GM19452 (cell line): ENCODE measurements around the gene CRTC3.
A peak's percentile ranks its signal among the peaks of the same experiment; 100 is the strongest.

ENCODE experiments used
- ATAC-seq: cut with Tn5 transposase; IDR thresholded peaks from one replicate; pipeline ENCODE4 v1.9.1; 2021; ENCODE audit not compliant: unreplicated experiment

Gene CRTC3

DNA sequence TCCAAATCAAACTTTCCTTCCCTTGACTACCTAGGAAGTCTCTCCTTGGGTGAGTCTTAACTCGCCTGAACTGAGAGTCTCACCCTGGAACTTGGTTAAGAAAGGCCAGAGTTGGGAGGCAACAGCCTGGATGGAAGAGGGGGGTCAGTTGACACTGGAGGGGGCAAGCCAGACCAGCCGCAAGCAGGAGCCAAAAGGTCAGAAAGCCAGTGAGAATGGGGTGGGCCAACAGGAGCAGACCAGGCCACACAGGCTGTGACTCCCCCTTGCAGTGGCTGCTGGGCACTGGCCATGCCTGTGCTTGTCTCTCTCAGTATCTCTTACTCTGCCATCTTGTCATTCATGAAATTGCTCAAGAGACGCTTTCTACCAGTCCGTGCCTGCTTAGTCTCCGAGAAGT is 32.9 kb downstream of the CRTC3 start:
- ATAC-seq: no peak

DNA sequence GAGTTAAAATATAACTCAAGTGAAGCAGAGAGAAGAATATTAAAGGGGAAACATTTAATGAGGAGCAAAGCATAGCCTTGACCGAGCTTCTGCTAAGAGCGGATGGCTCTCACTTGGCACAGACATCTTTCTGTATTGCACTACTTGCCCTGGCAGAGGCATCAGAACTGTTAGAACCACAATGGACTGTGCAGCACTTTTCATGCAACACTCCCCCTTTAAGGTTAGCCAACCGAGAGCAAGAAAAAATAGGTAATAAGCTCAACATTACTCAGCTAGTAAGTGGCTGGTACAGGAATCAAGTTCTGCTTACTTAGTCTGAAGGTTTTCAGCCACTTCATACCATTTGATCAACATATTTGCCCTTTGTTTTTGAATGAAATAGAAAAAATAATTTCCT is 33.7 kb downstream of the CRTC3 start:
- no peak for ATAC-seq

DNA sequence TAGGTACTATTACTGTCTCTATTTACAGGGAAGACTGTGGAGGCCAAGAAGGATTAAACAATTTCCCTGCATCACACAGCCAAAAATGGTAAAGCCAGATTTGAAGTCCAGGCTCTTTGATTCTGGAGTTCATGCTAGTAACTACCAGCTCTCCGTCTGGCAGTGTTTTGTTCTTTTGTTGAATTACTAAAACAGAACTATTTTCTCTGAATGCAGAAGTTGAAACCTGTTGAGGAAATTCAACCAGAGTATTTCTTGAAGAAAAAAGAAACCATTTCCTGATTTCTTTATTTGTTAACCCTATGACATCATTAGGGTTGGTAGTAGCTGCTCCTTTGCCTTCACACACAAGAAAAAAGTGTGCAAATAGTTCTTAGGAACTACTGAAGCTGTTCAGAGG is 34.3 kb downstream of the CRTC3 start:
- no peak for ATAC-seq

DNA sequence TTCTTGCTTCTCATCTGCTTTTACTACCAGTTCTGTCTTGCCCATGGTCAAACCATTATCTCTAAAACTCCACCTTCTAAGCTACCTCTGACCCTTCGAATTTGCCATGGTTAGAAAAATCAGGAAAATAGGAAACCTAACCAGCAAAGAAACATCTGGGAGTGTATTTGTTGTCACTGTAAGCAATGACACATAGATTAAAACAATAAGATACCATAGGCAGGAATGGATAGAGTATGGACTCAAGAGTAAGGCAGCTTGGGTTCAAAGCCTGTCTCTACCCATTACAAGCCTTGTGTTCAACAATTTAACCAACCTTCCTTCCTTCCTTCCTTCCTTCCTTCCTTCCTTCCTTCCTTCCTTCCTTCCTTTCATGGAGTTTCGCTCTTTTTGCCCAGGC is 34.9 kb downstream of the CRTC3 start:
- ATAC-seq: no peak

DNA sequence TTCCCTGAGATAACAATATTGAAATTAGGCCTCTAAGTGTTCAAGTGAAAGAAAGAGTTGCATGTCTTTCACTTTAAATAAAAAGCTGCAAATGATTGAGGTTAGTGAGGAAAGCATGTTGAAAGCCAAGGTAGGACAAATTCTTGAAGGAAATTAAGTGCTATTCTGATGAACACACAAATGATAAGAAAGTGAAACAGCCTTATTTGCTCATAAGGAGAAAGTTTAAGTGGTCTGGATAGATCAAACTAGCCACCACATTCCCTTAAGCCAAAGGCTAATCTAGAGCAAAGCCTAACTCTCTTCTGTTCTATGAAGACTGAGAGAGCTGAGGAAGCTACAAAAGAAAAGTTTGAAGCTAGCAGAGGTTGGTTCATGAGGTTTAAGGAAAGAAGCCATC is 36.1 kb downstream of the CRTC3 start:
- no peak for ATAC-seq

DNA sequence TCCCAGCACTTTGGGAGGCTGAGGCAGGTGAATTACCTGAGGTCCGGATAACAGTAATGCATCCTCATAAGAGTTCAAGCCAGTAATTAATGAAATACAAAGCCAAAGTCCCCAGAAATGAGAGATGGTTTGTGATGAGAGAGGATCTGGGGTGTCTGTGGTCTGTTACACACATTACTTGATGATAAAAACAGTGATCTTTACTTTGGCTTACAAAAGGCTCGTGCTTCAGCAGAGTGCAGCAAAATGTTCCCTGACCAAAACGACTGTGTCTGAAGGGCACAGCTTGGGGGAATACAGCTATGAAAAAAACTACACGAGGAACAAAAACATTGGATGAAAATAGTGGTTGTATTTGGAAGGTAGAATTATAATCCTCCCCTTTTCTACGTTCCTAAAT is 40.9 kb downstream of the CRTC3 start:
- no peak for ATAC-seq

DNA sequence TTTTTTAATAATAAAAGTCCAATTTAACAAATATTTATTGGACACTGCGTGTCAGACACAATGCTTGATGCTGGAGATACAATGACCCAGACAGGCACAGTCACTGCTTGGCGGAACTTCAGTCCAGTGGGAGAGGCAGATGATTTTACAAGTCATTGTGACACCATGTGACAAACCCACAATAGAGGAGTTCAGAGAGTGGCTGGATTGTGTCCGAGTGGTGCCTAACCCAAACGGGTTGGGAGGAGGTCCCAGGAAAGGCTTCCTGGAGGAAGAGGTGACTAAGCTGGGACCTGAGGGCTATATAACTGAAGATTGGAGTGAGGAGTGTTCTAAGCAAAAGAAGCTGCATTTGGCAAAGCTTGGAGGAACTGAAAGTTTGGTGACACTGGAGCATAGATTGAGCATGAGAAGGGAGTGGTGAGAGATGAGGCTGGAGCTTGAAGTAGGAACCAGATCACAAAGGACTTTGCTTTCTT is 41.4 kb downstream of the CRTC3 start:
- ATAC-seq: peak; percentile 50

DNA sequence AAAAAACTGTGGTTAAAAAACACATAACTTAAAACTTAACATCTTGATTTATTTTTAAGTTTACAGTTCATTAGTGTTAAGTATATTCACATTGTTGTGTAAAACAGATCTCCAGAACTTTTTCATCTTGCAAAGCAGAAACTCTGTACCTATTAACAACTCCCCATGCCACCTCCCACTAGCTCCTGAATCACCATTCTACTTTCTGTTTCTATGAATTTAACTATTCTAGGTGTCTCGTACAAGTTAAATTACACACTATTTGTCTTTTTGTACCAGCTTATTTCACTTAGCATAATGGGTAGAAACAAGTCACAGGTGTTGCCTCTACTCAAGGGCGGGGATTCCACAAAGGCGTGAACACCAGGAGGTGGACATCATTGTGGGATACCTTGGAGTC is 43.2 kb downstream of the CRTC3 start:
- ATAC-seq: no peak

DNA sequence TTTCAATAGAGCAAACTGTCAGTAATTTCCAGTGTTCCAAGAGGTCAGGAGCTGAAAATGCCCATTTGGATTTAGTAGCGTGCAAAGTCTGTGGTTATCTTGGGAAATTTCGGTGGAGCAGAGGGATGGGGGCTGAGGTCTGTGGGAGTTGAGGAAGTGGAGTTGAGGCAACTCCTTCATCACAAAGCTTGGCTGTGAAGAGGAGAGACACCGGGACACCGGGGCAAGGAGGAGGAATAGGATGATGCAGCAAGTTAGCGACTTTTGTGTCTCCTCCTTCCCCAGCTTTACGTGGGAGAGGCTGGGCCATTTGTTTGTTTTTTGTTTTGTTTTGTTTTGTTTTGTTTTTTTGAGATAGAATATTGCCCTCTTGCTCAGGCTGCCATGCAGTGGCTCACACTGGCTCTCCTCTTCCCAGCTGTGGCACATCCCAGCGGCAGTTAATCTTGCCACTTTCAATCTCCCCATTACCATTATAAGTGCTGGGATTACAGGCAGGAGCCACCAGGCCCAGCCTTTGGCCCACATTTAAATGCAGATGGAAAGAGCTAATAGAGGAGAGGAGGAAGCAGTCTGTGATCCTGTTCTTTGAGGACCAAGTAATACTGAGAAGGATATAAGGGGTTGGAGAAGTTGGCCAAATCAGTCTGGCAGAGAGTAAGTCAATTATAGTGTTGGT is 47.1 kb downstream of the CRTC3 start:
- no peak for ATAC-seq

DNA sequence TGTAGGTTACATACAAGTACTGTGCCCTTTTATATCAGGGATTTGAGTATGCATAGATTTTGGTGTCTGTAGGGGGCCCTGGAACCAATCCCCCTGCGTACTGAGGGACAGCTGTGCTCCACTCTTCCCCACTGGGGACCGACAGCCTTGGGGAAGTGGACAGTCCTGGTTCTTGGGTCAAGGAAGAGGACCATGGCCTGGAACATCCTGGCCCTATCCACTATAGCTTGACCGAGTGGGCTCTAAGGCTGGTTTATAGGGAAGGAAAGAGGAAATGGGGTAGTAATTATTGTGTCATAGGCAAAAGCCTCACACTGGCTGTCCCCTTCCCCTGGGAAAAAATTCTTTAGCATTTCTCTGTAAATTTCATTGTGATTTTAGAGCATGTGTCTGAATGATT is 49.5 kb downstream of the CRTC3 start:
- ATAC-seq: no peak

DNA sequence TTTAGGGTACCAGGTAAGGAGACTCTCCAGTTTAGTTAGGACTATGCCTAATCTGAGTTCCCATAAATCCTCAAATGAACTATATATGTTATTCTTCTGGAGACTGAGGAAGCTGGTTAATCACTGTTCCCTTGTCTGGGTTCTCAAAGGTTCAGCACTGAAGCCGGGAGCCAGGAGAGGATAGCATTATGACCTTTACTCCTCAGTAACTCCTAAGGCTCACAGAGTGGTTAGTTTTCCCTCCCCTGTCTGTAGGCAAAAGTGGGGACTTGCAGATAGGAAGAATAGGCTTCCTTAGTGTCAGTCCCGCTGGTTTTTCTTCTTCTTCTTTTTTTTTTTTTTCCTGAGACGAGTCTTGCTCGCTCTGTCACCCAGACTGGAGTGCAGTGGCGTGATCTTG is 50.4 kb downstream of the CRTC3 start:
- no peak for ATAC-seq

DNA sequence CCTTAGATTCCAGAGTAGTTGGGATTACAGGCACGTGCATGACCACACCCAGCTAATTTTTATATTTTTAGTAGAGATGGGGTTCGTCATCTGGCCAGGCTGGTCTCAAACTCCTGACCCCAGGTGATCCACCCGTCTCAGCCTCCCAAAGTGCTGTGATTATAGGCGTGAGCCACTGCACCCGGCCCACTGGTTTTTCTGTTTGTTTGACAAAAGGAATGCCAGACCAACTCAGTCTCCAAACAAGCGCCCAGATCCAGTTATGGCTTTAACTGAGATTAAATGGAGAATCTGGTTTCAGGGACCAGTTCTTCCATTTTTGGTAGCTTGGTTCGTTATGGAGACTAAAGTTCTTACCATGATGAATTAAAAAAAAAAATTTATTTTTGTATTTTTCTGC is 50.8 kb downstream of the CRTC3 start:
- ATAC-seq: no peak

DNA sequence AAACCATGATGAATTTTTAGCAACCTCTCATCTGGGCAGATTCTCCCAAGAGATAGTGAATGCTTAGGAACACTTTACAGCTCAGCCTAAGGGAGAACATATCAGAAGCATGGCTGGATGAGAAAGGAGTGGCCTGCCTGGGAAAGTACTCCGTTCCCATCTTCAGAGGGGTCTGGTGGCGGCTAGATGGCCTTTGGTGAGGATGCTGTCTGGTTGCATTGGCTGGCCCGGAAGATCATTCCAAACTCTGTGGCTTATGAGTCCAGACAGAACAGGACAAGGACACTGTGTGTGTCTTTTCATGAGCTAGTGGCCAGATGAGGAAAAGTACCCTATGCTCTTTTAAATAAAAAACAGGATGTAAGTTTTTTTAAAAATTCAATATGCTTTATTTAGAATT is 51.2 kb downstream of the CRTC3 start:
- no peak for ATAC-seq

DNA sequence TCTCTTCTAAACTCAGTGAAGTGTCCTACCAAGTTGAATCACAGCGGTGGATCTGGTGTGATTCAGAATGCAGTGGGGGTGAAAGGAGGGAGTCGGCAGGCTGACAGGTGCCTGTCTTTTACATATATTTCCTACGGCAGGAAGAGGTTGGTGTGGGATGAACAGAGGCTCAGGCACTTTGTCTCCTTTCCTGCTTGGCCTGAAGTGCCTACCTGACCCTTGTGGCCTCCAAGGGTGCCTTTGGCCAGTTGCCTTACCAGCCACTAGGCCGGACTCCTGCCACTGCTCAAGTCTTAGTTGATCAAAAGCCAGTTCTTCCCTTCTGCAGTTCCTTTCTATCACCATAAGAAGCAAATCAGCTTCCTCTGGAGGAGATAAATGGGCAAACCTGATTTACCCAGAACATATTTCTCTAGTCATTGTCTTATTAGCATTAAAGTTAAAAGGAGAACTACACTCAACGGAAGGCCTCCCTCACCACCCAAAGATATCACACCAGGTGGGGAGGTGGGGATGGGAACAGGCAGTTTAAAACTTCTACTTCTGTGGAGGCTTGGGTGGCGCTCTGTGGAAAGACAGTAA is 52.1 kb downstream of the CRTC3 start:
- ATAC-seq: no peak

DNA sequence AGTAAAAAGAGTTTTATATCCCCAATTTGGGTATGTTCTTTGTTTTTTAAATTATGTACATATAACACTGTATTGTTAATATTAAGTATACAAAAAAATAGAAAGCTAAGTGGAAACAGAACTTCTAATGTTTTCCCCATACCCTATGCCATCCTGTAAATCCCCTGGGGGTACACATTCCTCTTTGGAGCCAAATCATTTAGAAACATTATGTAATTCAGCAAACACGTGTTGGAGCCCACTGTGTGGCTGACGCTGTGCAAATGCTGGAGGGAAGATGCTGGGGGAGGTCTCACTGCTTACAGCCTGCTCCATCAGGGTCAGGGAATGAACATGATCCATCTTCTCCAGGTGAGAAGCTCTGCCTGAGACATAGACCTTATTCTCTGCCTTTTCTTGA is 52.8 kb downstream of the CRTC3 start:
- ATAC-seq: no peak

DNA sequence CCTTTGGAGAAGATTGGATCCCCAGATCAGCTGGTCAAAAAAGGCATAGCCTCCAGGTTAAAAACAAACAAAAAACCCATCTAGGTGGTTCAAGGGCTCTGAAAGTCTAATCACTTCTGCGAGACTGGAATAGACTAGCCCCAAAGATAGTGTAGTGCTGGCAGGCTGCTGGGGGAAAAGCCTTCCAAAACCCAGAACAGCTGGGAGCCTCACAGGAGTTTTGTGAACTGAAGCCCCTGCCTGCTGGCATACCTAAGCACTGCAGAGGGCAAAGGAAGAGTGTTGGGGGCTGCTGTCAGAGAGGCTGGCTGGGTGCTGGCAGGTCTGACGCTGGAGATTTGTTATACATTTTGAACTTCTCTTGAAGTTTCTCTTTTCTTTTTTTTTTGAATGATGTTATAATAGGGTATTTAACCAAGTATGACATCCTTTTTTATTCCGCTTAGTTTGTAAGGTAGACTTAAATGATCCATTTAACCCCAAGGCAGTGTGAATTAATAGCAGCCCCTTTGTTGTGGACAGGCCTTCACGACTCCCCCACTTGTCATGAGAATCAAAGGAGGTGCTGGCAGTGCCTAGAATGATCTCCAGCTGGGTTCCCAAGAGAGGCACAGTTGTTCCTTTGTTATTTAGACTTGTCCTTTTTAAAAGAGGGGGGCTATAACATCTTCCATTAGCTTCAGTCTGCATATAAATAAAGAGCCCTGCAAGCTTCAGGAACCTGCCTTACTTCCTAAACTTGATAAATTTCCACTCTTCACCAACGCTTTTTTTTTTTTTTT is 53.9 kb downstream of the CRTC3 start:
- ATAC-seq: no peak

DNA sequence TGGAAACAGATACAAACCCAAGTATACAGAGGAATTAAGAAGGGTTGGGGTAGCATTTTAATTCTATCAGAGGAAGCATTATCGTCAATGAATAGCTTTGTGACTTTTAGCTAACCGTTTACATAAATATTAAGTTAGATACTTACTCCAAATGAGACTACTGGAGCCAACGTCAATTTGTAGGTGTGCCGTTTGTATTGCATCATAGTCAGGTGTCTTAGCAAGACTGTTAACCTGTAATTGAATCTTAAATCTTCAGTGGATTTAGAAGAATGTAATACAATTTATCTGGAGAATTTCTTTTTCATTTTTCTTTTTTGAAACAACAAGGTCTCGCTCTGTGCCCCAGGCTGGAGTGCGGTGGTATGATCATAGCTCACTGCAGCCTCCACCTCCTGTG is 55.1 kb downstream of the CRTC3 start:
- ATAC-seq: no peak

DNA sequence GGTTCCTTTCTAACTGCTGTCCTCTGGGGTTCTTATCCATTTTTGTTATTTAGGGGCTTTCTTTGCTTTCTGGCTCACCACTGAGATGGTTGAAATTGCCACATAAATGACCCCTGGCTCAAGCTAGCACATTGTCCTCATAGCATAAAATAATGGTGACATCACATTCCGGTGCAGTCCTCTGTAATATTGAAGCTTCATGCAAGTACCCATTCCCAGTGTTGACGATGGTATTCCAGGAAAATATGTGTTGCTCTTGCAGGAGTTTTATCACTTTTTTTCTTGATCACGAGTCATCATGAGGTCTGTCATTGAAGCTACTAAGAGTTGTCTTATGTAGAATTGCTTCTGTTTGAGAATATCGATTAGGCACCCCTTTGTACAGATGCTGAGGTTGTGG is 56.1 kb downstream of the CRTC3 start:
- no peak for ATAC-seq

DNA sequence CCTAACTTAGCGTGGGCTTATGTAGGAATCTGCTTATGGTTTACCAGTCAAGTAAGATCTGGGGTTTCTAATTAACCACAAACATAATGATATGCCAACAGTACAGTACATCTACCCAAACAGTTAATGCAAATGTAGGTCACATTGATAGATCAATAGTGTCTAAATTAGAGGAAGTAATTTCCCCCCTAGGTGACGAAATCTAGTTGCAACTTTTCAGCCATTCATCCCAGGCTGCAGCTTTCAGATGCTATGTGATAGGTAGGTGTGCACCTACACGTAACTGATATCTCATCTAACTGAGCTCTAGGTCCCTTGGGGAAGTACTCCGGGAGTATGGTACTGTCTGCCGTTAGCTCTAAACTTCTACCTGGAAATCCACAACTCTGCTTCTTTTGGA is 57.2 kb downstream of the CRTC3 start:
- no peak for ATAC-seq

DNA sequence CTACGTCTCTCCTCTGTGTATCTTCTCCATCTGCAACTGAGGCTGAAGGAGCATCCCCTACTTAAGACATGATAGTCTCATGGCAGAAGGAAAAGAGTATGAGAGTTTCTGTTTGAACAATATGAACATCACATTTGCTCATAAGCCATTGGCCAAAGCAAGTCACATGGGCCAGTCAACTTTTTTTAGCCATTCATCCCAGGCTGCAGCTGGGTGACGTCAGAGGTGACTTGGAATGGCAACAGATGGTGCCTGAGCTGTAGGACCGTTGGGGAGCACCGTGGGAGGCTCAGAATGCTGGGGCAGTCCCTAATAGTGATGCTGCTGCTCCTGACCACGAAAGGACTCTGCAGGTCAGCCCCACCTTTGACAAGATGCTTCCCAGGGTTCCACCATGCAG is 58.7 kb downstream of the CRTC3 start:
- no peak for ATAC-seq

DNA sequence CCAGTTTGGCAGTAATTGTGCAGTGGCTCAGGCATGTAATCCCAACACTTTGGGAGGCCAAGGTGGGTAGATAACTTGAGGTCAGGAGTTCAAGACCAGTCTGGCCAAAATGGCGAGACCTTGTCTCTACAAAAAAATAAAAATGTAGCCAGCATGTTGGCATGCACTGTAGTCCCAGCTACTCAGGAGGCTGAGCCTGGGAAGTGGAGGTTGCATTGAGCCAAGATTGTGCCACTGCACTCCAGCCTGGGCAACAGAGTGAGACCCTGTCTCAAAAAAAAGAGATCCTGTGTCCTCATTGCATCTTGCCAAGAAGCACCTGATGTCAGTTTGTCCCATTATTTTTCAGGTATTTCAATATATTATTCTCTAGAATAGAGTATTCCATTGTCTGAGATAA is 61.8 kb downstream of the CRTC3 start:
- ATAC-seq: no peak

DNA sequence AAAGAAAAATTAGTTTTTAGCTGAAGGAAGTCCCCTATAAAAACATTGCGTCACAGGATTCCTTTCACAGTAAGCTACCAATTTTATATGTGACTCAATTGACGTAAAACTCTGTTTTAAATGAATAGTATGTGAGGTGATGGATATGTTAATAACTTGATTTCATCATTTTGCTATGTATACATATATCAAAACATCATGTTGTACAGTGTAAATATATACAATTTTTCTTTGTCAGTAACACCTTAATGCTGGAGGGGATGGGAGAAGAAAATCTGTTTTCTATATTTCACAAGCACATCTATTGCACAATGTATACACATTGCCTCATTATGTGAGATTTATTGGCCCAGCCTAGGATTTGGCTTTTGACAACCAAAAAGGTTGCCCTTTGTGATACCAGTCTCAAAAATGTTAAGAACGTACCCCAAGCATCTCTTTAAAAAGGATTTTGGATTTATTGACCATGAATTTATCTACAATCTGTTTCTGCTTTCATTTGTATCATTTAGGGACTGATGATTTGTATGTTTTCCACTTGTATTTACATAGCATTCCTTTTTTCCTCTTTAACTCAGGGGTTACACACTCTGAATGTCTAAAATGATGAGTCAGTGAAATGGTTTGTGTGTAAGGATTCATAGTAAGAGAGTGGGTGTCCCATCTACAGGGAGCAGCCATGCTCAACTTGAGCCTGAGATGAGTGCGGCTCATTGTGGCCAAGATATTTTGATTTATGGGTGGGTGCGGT is 62.6 kb downstream of the CRTC3 start:
- ATAC-seq: no peak
